ENCODE results near the gene ANTXR1. TPM values are rescaled to one million over a fixed set of nuclear protein-coding genes. Genes with fewer than 3 reads are reported as not detected.

ANTXR1 gene
- polyA plus RNA-seq, 3 donors = 83.1 to 89.0 (median 86.2) TPM

GRCh38 chr2:69180227-69180626 is 167.2 kb downstream of the ANTXR1 start:
- DNase-seq (ENCODE audit: extremely low read depth in 1 of 11, low read depth in 9 of 11, low spot score in 4 of 11) = no peak

GRCh38 chr2:69180974-69181373 is 168.0 kb downstream of the ANTXR1 start:
- no peak for DNase-seq (ENCODE audit: extremely low read depth in 1 of 11, low read depth in 9 of 11, low spot score in 4 of 11)

GRCh38 chr2:69181806-69182427 is 168.9 kb downstream of the ANTXR1 start:
- no peak for DNase-seq (ENCODE audit: extremely low read depth in 1 of 11, low read depth in 9 of 11, low spot score in 4 of 11)

DNA sequence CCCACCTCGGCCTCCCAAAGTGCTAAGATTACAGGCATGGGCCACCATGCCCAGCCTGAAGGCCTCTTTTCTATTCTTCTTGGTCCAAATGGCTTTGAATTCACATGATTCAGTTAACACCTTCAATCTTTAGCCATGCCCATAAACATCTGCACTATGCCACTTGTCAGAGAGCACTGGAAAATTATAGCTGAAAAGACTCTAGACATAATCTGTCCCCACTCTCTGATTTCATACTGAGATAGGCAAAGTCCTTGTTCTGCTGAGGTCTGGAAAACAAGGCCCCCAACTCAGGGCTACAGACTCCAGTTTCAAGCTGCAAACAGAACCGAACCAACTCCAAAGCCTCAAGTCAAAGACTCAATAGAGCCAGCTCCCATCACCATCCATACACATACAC is 170.7 kb downstream of the ANTXR1 start:
- no peak for DNase-seq (ENCODE audit: extremely low read depth in 1 of 11, low read depth in 9 of 11, low spot score in 4 of 11)

GRCh38 chr2:69184224-69184623 is 171.2 kb downstream of the ANTXR1 start:
- DNase-seq (ENCODE audit: extremely low read depth in 1 of 11, low read depth in 9 of 11, low spot score in 4 of 11) = no peak

DNA sequence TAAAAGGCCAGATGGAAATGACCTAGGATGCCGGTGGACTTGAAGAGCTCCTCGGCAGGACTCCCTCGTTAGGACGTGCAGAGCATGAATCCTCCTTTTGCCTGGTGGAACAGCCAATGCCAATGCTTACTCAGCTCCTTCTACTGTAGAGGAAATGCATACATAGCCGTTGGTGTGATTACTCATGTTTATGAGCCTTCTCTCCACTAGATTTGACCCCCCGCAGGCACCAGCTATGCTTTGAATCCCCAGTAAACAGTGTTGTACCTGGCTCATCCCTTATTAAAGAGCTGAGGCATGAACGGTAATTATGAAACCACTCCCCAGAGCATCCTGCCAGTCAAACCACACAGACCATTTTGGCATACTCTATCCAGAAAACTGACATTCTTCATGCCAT is 172.8 kb downstream of the ANTXR1 start:
- DNase-seq (ENCODE audit: extremely low read depth in 1 of 11, low read depth in 9 of 11, low spot score in 4 of 11) = no peak

DNA sequence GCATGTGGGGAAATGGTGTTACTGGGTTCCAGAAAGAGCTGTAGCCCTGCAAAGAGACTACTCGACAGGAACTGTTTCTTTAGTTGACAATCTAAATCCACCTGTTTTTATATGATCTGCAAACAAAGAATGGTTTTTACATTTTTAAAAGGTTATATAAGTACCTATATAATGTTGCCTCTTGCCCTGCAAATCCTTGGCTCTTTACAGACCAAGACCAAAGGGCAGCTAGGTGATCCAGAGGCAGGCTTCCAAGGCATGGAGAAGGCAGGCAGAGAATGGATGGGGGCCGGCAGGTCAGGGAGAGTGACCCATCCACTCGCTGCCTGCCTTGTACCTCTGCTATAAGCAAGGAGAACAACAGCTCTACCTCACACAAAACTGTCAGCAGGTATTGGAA is 173.6 kb downstream of the ANTXR1 start:
- DNase-seq (ENCODE audit: extremely low read depth in 1 of 11, low read depth in 9 of 11, low spot score in 4 of 11) = no peak

- DNase-seq (ENCODE audit: extremely low read depth in 1 of 11, low read depth in 9 of 11, low spot score in 4 of 11) = no peak
Measured at GRCh38 chr2:69188182-69188900, 175.4 kb downstream of the ANTXR1 start.

DNA sequence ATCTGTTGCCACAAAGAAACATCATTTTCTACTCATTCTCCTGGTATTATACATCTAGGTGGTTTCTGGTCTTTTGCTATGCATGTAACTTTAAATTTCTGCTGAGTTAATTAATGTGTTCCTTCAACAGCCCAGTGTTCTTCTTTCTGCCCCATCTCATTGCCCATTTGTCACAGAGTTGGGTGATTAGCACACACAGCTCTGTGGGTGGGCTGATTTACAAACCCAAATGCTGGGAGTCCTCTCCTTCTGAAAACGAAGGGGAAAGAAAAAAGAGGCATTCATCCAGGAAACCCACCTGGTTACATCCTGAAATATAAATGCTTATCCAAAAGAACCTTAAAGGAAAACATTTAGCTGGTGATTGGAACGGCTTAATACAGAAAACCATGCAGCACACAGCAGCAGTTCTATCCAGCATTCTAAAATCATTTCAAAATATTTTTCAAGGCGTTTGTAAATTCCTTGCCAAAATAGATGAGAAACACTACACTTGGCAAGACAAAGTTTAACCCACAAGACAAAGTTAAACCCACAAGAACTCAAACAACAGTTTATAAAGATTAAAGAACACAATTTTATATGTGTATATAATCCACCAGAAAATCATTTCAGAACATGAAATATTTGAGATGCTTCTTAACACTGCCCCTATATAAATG is 177.9 kb downstream of the ANTXR1 start:
- DNase-seq (ENCODE audit: extremely low read depth in 1 of 11, low read depth in 9 of 11, low spot score in 4 of 11) = no peak

- no peak for DNase-seq (ENCODE audit: extremely low read depth in 1 of 11, low read depth in 9 of 11, low spot score in 4 of 11)
Measured at GRCh38 chr2:69191634-69192033, 178.7 kb downstream of the ANTXR1 start.

GRCh38 chr2:69192176-69192945 is 179.4 kb downstream of the ANTXR1 start:
- no peak for DNase-seq (ENCODE audit: extremely low read depth in 1 of 11, low read depth in 9 of 11, low spot score in 4 of 11)

- DNase-seq (ENCODE audit: extremely low read depth in 1 of 11, low read depth in 9 of 11, low spot score in 4 of 11) = no peak
Measured at GRCh38 chr2:69195706-69196105, 182.7 kb downstream of the ANTXR1 start.

- no peak for DNase-seq (ENCODE audit: extremely low read depth in 1 of 11, low read depth in 9 of 11, low spot score in 4 of 11)
Measured at GRCh38 chr2:69196327-69197117, 183.5 kb downstream of the ANTXR1 start.

- no peak for DNase-seq (ENCODE audit: extremely low read depth in 1 of 11, low read depth in 9 of 11, low spot score in 4 of 11)
Measured at GRCh38 chr2:69200107-69200520, 187.1 kb downstream of the ANTXR1 start.

- no peak for DNase-seq (ENCODE audit: extremely low read depth in 1 of 11, low read depth in 9 of 11, low spot score in 4 of 11)
Measured at GRCh38 chr2:69201259-69201658, 188.3 kb downstream of the ANTXR1 start.

GRCh38 chr2:69202327-69202726 is 189.3 kb downstream of the ANTXR1 start:
- no peak for DNase-seq (ENCODE audit: extremely low read depth in 1 of 11, low read depth in 9 of 11, low spot score in 4 of 11)

- no peak for DNase-seq (ENCODE audit: extremely low read depth in 1 of 11, low read depth in 9 of 11, low spot score in 4 of 11)
Measured at GRCh38 chr2:69203166-69203985, 190.4 kb downstream of the ANTXR1 start.

DNA sequence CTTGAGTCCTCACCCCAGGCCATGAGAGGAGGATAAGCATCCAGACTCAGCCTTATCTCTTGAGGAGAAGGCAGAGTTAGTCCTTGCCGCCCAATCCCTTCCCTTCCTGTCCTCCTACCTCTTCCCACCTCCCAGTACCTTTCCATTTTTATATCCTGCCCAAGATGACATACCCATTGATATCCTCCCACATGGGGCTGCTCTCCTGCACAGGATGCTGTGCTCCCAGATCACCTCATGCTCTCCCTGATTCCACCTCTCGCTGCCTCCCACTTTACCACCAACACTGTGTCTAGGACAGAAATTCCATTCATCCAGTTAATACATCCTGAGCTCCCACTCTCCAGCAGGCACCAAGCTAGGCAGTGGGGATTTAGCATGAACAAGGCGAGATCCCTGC is 191.7 kb downstream of the ANTXR1 start:
- no peak for DNase-seq (ENCODE audit: extremely low read depth in 1 of 11, low read depth in 9 of 11, low spot score in 4 of 11)
